Smooth muscle cell (in vitro differentiated cells): ENCODE measurements around the gene FIGLA. TPM values are rescaled to one million over a fixed set of nuclear protein-coding genes. Genes with fewer than 3 reads are reported as not detected.

Experiments
- DNase-seq: peaks from one replicate; lab custom pipeline; 2025; ENCODE audit not compliant: unreplicated experiment; lab: John Stamatoyannopoulos, UW
- H2AFZ ChIP-seq: fragments of 200-600 bp; sonication (generic); 2 replicates; pipeline ENCODE4 v1.6.0; 2016; ENCODE audit warnings: antibody characterized with exemption, low read depth, mild to moderate bottlenecking
- H3F3A ChIP-seq: fragments of 200-600 bp; sonication (generic); 2 replicates; pipeline ENCODE4 v1.6.0; 2017; ENCODE audit warnings: antibody characterized with exemption, low read depth
- H3K27ac ChIP-seq: fragments of 200-600 bp; sonication (generic); 2 replicates; pipeline ENCODE4 v1.5.1; 2016; ENCODE audit warnings: low read depth, mild to moderate bottlenecking
- H3K27me3 ChIP-seq: fragments of 200-600 bp; sonication (generic); 2 replicates; pipeline ENCODE4 v1.6.1; 2016; ENCODE audit warnings: low read depth, mild to moderate bottlenecking
- H3K36me3 ChIP-seq: fragments of 200-600 bp; sonication (generic); 2 replicates; pipeline ENCODE4 v1.5.1; 2016; ENCODE audit warnings: low read depth
- H3K4me1 ChIP-seq: fragments of 200-600 bp; sonication (generic); 2 replicates; pipeline ENCODE4 v1.5.1; 2016; ENCODE audit warnings: low read depth
- H3K4me2 ChIP-seq: fragments of 200-600 bp; sonication (generic); 2 replicates; pipeline ENCODE4 v1.6.0; 2016; ENCODE audit warnings: mild to moderate bottlenecking
- H3K4me3 ChIP-seq: fragments of 200-600 bp; sonication (generic); 2 replicates; pipeline ENCODE4 v1.5.1; 2016; ENCODE audit warnings: mild to moderate bottlenecking
- H3K79me2 ChIP-seq: fragments of 200-600 bp; sonication (generic); 2 replicates; pipeline ENCODE4 v1.6.0; 2016; ENCODE audit warnings: low read depth, mild to moderate bottlenecking
- H3K9ac ChIP-seq: fragments of 200-600 bp; sonication (generic); 2 replicates; pipeline ENCODE4 v1.6.0; 2016; ENCODE audit warnings: low read depth
- H3K9me3 ChIP-seq: fragments of 200-600 bp; sonication (generic); replicated peaks from 2 replicates; pipeline ENCODE4 v1.5.1; 2016; ENCODE audit warnings: low read depth
- H4K20me1 ChIP-seq: fragments of 200-600 bp; sonication (generic); 2 replicates; pipeline ENCODE4 v1.6.0; 2016; ENCODE audit warnings: low read depth
- CTCF ChIP-seq: fragments of 200-600 bp; sonication (generic); IDR thresholded peaks from 2 replicates; pipeline ENCODE4 v1.5.1; 2017; ENCODE audit warnings: borderline replicate concordance, mild to moderate bottlenecking, antibody characterized with exemption; ENCODE audit not compliant: insufficient read depth, poor library complexity, severe bottlenecking
- WGBS: methylation state at CpG from one replicate; pipeline ENCODE4 v1.1.7; 2016; ENCODE audit warnings: low lambda C conversion rate; 5-methylcytosine and 5-hydroxymethylcytosine counted together
- polyA plus RNA-seq: library from polyadenylated mRNA; unstranded; fragments of >200 nt; fragmentation: Nextera tagmentation; extraction: Ambion mirVana; gene quantifications from 2 replicates; pipeline ENCODE4 v1.2.1, GENCODE V29; 2016
- total RNA-seq: library from RNA; depleted of rRNA; stranded (reverse); fragments of >200 nt; gene quantifications from 2 replicates; pipeline ENCODE4 v1.2.3, GENCODE V29; 2014

FIGLA gene
- total and polyA plus RNA-seq, 2 experiments from 2014 or later: not detected

GRCh38 chr2:70769450-70769849 lies 21.0 kb downstream of the FIGLA start:
- H3K4me2 ChIP-seq: no peak overlapping the region
- H3K9ac ChIP-seq: no peak overlapping the region
- TF ChIP-seq CTCF: no peak
- WGBS: 73% methylated on average over 2 of the region's 2 CpGs
- no peaks in the 10 kb centered on the region for H3K36me3 ChIP-seq
- H3K4me3 ChIP-seq: no peak overlapping the region
- H3K9me3 ChIP-seq: no peaks in the 10 kb centered on the region
- no peaks in the 10 kb centered on the region for H4K20me1 ChIP-seq
- H3K27me3 ChIP-seq: peaks cover 28% of the 10 kb centered on the region
- no peaks in the 10 kb centered on the region for H3K79me2 ChIP-seq
- no peak overlapping the region for H2AFZ ChIP-seq
- H3F3A ChIP-seq: no peaks in the 10 kb centered on the region
- H3K27ac ChIP-seq: no peak overlapping the region
- DNase-seq: no peak
- H3K4me1 ChIP-seq: peaks cover 9% of the 10 kb centered on the region

GRCh38 chr2:70768590-70769085 lies 21.8 kb downstream of the FIGLA start:
- Histone ChIP-seq H3K4me2 (peak overlapping the region; percentile 59), H3F3A (no peaks in the 10 kb centered on the region), H3K27me3 (peaks cover 28% of the 10 kb centered on the region), H3K36me3 (no peaks in the 10 kb centered on the region), H3K4me1 (peaks cover 9% of the 10 kb centered on the region), H2AFZ (no peak overlapping the region), H3K4me3 (peak overlapping the region; percentile 16), H4K20me1 (no peaks in the 10 kb centered on the region), H3K79me2 (no peaks in the 10 kb centered on the region), H3K27ac (no peak overlapping the region), H3K9me3 (no peaks in the 10 kb centered on the region), H3K9ac (no peak overlapping the region)
- TF ChIP-seq CTCF: no peak
- WGBS: 40% methylated on average over 7 of the region's 7 CpGs
- no peak for DNase-seq

- Histone ChIP-seq H3F3A (no peaks in the 10 kb centered on the region), H3K4me3 (peak within 1 kb of the TSS; percentile 71), H3K4me1 (peaks cover 9% of the 10 kb centered on the region), H4K20me1 (no peaks in the 10 kb centered on the region), H2AFZ (peak within 1 kb of the TSS; percentile 98), H3K27ac (no peak within 1 kb of the TSS), H3K4me2 (peak within 1 kb of the TSS; percentile 100), H3K27me3 (peaks cover 28% of the 10 kb centered on the region), H3K9ac (peak within 1 kb of the TSS; percentile 34), H3K79me2 (no peaks in the 10 kb centered on the region), H3K9me3 (no peaks in the 10 kb centered on the region), H3K36me3 (no peaks in the 10 kb centered on the region)
- under 1% methylated on average over 41 of the region's 74 CpGs for WGBS
- TF ChIP-seq CTCF: peak; percentile 42
- no peak for DNase-seq
These were observed 22.5 kb downstream of the FIGLA start, which contains the start of gene ADD2 for GRCh38 chr2:70767699-70768589. Gene ADD2 (minus strand): TSS chr2:70768200. CDS start chr2:70706408, 61,792 bp downstream.
